Islet precursor cell (in vitro differentiated cells): Measurements from ENCODE around the gene FOXJ1.
"Not testable (repeated sequence)": the region's sequence is repeated elsewhere in the genome, so short reads cannot be mapped to it uniquely, and the experiment has no call there.

Experiments
- DNase-seq: peaks from one replicate; pipeline ENCODE4 v3.0.0-alpha.2; 2018

Gene FOXJ1, protein sequence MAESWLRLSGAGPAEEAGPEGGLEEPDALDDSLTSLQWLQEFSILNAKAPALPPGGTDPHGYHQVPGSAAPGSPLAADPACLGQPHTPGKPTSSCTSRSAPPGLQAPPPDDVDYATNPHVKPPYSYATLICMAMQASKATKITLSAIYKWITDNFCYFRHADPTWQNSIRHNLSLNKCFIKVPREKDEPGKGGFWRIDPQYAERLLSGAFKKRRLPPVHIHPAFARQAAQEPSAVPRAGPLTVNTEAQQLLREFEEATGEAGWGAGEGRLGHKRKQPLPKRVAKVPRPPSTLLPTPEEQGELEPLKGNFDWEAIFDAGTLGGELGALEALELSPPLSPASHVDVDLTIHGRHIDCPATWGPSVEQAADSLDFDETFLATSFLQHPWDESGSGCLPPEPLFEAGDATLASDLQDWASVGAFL

DNA sequence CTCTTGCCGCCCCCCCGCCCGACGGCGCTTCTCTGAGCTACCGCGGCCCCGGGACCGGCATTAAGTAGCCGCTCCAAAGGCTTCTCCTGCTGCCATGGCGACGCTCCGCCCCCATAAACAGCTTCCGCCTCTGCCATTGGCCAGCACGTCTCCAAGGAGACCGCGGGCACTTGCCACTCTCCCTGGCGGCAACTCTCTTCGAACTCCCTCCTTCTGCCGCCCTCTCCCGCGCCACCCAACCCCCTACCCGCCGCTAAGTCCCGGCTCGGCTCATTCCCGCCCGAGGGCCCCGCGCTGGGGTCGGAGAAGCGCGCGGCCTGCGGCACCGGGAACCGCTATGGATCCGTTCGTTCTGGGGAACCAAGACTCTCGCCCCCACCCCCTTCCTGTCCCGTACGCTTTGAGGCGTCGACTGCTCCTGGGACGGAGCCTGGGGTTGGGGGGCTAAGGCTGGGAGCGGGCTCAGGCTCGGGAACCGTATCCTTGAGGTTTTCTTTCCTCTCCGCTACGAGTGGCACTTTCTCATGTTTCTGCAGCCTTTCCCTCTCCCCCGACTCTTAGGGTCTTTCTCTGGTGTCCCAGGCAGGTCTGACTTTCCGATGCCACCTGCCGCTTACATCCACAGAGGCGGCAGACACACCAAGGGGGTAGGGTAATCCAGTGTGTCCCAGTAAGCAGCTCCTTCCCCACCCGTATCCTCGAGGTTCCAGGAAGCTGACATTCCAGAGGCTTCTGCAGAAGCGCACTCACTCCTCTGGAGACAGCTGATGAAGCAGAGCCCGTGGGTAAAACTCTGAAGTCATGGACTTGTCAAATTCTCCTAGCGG lies at the start of gene FOXJ1:
TSS of gene FOXJ1 (minus strand) at position 34 of the 827 bp plus-strand sequence. CDS start 850 bp downstream, outside the sequence.
- peak; percentile 99 for DNase-seq

DNA sequence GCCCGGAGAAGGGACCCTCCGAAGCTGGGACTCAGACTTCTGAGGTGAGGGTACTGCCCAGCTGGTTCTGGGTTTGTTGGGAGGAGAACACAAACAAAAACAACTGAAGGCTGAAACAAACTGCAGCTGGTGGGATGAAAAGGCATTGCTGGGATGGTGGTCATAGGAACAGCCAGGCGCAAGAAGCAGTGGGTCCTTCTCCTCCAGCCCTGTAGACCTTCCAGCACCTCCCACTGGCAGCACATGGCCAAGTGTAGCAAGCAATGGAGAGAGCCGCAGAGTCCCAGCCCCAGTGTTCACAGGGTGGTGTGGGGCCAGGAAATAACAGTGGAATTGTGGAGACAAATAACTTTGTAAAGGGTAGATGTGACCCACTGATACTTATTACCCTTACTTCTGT lies 48.7 kb upstream of the FOXJ1 start:
- DNase-seq: no peak

DNA sequence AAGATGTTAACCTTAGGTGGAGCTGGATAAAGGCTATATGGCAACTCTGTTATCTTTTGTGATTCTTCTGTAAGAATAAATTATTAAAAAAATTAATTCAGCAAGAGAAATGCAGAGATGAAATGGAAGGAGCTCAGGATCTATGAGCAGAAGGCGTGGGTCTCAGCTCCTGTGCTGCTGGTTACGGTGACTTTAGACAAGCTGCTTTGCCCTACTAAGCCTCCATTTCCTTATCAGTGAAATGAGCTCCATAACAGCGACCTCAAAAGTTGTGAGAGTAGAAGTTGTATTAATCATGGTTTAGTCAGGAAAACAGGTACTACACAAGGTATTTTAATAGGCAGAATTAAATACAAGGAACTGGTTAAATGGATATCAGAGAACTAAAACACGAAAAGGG lies 48.2 kb upstream of the FOXJ1 start:
- DNase-seq: no peak

DNA sequence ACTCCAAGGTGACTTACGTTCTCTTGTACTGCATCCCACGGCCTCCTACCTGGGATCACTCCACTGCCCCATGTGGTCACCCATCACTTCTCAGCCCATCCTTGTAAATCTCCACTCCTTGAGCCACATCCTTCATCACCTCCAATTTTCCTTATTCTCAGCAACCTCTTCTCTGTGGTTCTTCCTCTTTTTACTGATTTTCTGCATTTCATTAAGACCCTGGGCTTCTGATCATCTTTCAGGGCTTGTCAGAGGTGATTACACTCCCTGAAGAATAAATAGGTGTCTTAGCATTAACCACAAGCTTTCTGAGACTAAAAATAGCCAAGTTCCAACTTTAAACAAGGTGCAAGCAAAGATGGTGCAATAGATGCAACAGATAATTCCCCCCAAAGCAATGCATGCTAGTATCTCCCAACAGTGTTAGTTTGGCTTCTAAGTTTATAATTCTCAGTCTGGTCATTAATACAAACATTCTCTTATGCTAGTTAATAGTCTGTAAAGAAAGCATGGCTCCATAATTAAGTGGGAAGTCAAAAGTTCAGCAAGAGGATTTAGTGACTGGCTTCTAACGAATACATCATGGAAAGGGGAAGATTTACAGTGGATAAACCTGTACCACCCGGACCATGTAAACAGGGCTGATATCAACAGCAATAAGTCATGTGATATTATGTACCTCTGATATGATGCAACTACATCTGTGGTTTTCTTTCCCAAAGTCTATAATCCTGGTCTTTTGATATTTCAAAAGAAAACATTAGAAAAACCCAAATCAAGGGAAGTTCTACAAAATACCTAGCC lies 47.4 kb upstream of the FOXJ1 start:
- no peak for DNase-seq

DNA sequence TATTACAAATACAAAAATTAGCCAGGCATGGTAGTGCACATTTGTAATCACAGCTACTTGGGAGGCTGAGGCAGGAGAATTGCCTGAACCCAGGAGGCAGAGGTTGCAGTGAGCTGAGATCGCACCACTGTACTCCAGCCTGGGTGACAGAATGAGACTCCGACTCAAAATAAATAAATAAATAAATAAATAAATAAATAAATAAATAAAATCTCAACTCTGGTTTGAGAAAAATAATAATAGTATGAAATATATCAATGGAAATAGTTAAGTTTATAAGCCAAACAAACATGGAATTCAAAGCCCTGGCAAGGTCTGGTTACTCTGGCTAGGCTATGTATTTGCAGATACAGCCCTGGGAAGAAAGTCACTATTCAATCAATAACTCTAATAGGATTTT lies 45.7 kb upstream of the FOXJ1 start:
- DNase-seq: not testable (repeated sequence)

DNA sequence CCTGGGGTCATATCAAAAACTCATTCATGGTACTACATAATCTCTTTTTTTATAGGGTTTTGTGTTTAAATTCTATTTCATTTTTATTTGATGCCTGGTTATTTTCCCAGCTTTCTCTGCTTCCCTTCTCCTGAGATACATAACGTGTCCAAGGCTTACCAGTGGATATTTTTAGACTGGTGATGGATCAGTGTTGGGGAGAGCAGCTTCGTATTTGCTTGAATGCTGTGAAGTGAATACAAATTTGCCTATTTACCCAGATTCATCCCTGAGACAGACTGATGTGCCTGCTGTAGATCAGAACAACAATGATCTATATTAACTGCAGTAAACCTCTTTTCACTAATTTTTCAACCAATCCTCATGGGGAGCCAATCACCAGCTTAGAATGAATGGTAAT lies 43.2 kb upstream of the FOXJ1 start:
- no peak for DNase-seq

DNA sequence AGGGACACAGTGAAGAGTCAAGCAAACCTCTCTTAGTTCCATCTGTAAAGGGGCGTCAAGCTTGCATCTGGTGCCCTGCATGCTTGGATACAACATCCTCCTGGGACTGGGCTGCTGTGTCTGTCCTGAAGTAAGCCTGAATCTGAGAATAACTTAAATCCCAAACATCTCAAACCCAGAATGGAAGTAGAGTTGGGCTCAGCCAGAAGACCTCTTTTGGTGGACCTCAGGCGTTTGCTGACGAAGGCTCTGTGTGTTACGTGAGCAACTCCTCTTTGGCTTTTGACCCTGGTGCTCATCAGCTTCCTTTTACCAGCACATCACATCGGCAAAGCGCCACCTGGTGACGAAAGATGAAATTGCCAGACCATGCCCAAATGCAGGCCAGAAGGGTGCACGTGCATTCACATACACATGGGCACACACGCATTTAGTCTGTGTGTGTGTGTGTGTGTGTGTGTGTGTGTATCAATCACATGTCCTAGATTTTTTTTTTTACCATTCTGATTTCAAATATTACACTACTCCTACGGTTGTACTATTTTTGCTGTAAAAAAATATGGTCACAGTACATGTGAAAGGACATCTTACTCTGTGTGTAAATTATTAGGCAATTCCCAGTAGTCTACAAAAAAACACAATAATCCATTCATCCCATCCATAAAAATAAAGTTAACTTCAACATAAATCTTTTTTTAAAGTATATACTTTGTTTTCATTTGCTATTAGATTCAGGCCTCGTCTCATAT lies 41.1 kb upstream of the FOXJ1 start:
- peak; percentile 96 for DNase-seq

DNA sequence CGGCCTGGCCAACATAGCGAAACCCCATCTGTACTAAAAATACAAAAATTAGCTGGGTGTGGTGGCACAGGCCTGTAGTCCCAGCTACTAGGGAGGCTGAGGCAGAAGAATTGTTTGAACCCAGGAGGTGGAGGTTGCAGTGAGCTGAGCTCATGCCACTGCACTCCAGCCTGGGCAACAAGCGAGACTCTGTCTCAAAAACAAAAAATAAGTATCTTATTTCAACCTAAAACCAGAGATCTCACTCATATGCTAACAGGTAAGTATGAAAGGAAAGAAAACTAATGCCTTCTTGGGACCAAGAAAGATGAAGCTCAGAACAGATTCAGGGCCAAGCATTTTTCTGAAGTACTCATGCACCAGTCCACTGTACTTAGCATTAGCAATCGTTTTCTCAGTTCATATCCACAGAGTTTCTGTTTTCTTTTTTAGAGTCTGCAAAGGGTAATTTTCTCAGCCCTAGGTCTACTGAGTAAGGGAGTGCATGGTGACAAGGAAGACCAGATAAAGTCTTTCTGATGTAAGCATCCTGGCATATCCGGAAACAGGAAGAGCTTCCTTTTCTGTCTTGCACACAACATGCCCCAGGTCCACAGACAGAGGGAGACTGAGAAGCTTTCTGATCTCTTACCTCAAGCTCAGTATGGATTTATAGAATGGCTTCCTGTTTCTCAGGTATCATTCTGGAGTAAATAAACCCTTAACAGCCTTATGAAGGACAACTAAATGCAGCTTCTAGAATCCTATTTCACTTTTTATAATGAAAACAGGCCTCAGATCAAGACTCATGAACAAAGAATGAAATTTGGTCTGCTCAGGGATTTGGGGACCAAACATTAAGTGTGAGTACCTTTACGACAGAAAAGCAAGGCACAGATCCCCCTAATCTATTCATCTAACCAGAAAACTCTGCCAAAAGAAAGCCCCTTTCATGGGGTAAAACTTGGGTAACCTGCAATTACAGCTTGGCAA lies 38.7 kb upstream of the FOXJ1 start:
- peak; percentile 46 for DNase-seq

DNA sequence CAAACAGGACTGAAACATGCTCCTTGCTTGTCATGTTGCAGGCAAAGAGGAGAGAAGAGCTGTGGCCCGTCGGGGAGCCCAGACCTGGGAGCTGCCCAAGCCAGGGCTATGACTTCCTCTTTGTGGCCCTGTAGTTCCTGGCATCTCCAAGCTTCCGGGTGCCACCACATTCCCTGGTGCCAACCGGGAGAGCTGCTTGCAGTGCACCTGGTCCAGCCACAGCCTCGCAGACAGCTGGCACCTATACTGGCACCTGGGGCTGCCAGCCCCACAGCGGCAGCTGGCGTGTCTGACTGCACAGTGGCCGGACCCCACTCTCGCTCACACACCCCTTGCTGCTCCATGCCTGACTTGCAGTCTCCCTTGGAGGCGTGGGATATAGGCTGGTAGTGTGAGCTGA lies 37.1 kb upstream of the FOXJ1 start:
- peak; percentile 46 for DNase-seq

DNA sequence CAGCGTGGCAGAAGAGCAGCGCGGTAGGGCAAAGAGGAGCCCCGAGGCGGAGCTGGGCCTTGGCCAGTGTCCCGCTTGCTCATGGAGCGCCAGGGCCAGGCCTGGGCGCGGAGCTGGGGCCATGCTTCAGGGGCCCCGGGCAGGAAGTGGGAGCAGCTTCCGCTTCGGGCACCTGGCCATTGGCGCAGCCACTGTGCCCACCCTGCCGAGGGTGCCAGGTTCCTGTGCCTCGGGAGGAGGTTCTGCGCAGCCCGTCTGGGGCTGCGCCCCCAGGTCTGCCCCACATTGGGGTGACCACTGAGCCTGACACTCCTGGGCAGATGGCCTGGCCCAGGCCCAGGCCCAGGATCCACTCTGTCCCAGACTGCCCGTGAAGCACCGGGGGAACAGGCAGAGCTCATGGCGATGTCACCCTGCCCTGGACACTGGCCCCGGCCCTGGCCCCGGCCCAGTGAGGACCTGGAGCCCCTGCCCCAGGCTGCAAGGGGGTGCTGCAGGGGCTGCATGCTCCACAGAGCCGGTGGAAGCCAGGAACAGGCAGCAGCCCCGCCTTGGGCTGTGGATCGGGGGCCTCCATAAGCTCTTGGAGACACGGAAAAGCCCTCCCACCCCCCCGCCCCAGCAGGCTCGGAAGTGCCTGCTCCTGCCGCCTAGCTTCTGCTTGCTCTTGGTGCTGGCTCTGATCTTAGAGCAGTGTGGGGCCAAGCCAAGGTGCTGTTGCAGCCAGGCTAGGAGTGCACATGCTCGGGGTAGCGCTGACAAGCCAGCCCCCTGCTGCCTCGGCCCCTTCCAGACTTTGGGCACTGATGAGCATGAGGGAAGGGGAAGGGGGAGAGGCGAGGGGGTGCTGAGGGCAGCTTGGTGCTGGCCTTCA lies 35.9 kb upstream of the FOXJ1 start:
- peak; percentile 52 for DNase-seq

DNA sequence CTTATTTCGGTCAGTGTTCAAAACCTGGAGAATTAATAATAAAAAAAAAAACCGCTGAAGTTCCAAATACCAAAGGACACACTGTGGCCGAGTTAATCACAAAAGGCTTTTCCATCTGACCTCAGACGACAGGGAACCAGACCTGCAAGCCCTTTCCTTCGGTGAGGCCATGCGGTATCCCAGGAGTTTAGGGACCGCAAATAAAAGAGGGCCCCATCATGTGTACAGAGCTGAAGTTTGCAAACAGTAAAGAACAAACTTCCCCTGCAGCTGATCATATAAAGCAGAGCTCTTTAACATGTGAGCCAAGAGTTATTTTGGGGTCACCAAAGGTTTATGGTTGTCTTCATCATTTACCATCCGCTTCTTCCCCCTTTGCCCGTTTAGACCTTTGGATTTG lies 33.0 kb upstream of the FOXJ1 start:
- DNase-seq: peak; percentile 30

DNA sequence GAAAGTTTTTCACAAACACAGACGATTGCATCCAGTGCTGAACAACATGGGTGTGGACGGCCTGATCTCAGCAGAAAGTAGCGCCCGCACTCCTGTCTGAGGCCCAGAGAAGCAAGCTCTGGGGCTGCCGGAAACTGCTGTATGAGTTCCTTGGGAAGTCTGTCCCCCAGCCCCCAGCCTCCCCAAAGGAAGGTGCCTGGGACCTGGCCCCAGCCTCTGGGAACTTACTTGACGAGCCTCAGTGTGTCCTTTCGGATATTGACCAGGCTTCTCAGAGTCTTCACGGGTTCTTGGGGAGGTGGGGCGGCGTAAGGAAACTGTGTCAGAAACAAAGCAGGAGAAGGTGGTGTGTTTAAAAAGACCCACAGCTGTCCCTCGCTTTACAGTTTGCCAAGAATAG lies 32.4 kb upstream of the FOXJ1 start:
- DNase-seq: peak; percentile 42

DNA sequence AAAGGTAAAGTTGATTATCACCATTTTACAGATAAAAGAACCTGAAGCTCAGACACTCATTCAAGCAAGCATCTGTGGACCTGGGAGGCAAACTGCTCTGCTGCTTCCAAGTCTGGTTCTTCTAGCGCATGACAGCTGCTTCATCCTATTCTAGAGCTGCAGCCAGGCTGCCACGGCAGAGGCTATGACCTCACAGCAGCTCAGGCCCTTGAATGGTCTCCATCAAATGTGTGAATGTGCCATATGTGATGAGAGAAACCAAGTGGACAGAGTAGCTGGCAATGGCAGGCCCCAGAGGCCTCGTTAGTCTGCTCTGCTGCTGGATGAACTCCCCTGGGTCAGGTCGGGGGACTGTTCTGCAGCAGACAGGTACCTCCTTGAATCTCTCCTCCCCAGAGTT lies 30.7 kb upstream of the FOXJ1 start:
- DNase-seq: peak; percentile 49

DNA sequence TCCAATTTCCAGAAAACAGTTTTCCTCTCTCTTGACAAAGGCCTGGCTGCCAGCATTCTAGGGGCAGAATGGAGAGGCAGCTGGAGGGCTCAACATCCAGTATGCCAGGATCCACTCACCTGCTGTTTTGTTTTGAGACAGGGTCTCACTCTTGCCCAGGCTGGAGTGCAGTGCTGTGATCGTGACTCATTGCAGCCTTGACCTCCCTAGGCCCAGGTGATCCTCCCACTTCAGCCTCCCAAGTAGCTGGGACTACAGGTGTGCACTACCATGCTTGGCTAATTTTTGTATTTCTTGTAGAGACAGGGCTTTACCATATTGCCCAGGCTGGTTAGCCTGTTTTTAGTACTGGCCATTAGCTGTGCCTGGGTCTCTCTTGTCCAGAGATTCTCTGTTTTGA lies 29.1 kb upstream of the FOXJ1 start:
- DNase-seq: peak; percentile 33

DNA sequence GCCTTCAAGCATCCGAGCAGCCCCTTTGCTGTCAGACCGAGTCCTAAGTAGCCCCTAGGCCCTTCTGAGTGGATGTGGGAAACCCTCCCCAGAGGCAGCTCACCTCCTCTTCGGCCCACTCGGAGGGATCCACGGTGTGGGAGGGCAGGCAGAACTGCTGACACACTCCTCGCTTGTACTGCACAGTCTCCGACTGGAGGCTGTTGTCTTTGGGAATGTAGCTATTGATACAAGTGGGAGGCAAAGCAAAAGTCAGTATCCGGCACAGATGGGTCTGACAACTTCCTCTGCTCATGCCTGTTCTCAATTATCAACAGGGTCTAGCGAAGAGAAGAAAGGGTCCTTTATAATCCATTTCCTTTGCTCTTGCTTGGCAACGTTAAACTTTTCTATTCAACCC lies 25.9 kb upstream of the FOXJ1 start:
- DNase-seq: peak; percentile 50

DNA sequence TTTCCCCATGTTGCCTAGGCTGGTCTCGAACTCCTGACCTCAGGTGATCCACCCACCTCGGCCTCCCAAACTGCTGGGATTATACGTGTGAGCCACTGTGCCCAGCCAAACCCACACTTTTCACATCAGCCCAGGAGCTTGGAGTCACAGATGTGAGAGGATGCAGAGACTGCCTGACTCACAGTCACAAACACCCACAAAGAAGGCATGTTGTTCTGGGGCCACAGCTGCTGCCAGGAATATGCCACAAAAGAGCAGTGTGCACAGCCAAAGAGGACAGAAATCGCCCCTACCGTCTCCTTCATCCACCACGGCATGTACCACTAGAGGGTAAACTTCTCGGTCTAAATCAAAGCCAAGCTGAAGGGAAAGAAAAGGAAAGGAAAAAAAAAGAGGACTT lies 25.1 kb upstream of the FOXJ1 start:
- peak; percentile 52 for DNase-seq

DNA sequence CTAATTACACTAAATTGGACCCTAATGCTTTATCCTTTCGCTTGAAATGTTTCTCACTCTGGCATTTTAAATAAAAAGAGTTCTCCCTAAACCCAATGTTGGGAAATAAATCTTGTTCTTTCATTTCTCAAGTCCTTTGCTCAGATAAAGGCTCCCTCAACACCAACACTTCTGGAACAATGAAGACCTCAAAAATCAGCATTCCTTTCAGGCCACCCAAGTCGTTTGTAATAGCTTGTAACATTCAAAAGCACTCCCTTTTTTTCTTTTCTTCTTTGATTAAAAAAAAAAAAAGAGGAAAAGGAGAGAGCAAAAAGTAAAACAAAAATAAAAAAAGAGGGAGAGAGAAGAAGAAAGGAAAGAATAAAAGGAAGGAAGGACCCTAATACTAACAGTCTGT lies 23.3 kb upstream of the FOXJ1 start:
- no peak for DNase-seq

DNA sequence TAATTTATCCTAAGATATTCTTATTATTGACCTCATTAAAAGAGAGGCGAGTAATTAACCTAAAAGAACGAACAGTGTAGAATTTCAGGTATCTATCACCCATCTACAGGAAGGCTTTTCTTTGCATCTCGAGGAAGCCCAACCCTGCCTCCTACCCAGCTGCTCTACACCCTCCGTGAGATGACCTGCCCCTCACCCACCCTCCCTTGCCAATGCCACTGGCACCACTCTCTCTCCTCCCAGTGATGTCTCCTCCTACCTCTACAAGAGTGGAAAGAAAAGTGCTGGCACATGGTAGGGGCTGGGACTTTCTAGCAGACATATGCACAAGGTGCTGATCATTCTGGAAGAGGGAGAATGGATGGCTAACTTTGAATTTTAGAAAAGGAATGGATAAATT lies 22.9 kb upstream of the FOXJ1 start:
- DNase-seq: peak; percentile 30

DNA sequence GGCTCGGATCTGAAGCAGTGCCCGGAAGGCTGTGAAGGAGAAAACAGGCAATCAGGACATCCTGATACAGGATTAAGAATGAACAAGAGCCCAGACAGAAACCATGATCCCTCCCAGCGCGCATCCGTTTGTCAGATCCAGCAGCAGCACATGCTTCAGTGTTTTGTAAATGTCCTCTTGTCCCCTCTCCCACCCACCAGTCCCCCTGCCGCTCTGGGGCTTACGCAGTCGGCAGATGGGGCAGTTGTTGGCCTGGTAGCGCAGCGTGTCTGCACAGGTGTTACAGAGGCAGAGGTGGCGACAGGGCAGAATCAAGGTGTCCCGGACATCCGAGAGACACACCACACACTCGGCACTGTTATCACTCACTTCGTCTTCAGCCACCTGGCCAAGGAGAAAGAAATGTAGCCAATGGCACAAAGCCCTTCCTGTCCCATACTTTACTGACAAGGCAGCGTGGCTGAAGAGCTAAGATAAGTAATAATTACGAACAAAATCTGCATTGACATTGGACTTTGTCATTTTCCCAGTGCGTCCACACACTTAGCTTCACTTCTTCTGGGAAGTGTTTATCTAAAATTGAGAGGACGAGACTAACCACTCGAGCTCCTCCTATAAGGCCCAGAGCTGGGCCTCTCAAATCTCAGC lies 20.7 kb upstream of the FOXJ1 start:
- DNase-seq: peak; percentile 48
